Measurements from ENCODE around the gene ZNF581. TPM values are rescaled to one million over a fixed set of nuclear protein-coding genes. Genes with fewer than 3 reads are reported as not detected.

Gene ZNF581
- total RNA-seq, 1 donor from 2014 or later, result 15.5 TPM

- TF ChIP-seq POLR2AphosphoS5 (IDR thresholded peaks at IDR 0.05; ENCODE audit: insufficient read depth in 1 of 2, low read depth in 1 of 2), result peak in 1 of 2 donors; percentile 51
- TF ChIP-seq POLR2A (IDR thresholded peaks at IDR 0.05), result no peak
- intact Hi-C loops (cut with DNase I), result loop anchor here (10.0 kb wide), 1 partner anchor 196 kb away; the partner anchor contains the start of gene UBE2S
Observed at GRCh38 chr19:55601084-55601483, 42.4 kb upstream of the ZNF581 start.

DNA sequence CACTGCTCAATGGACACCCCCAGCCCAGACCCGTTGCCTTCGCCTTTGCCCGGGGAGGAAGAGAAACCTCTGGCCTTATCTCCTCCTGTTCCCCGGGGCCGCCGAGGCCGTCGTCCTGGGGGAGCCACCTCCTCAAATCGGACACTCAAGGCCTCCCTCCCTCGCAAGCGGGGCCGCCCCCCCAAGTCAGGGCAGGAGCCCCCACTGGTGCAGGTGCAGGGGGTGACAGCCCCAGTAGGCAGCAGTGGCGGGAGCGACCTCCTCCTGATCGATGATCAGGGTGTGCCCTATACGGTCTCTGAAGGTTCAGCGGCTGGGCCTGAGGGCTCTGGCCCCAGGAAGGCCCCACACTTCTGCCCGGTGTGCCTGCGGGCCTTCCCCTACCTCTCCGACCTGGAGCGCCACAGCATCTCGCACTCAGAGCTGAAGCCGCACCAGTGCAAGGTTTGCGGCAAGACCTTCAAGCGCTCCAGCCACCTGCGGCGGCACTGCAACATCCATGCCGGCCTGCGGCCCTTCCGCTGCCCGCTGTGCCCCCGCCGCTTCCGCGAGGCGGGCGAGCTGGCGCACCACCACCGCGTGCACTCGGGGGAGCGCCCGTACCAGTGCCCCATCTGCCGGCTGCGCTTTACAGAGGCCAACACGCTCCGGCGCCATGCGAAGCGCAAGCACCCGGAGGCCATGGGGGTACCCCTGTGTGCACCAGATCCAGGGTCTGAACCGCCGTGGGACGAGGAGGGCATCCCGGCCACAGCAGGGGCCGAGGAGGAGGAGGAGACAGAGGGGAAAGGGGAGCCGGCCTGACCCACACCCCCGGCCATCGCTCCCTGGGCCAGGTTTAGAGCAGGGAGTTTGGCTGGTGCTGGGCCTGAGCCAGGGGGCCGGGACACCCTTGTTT lies 41.1 kb upstream of the ZNF581 start:
- peaks cover 0 to 1% of the 10 kb centered on the region in 2 donors for H3K36me3 ChIP-seq

More at GRCh38 chr19:55601084-55601483, 42.4 kb upstream of the ZNF581 start:
- peaks cover 0 to 3% of the 10 kb centered on the region in 2 donors for H3K36me3 ChIP-seq
- DNase-seq (ENCODE audit: extremely low spot score in 2 of 2), result no peak
- peak overlapping the region; percentile 95 for H3K27ac ChIP-seq
- H3K4me1 ChIP-seq, result peaks cover 24% of the 10 kb centered on the region
- no peaks in the 10 kb centered on the region for H3K9me3 ChIP-seq
- no peaks in the 10 kb centered on the region for H3K27me3 ChIP-seq
- peak overlapping the region; percentile 60 to 72 for H3K4me3 ChIP-seq

DNA sequence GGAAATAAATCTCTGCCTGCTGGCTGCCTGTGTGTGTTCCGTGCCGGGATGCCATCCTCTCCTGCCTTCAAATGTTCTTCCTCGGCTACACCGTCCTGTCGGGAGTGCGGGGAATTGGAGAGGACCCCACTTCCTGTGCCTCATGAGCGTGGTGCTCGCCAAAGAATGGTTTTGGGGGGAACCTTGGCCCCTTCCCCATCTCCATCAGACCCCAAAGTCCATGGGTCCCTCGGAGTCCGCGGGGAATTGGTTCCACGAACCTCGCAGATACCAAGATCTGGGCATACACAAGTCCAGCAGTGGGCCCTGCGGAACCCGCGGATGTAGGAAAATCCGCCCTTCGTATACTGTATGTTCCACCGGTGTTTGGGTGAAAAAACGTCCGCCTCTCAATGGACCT lies 40.3 kb upstream of the ZNF581 start:
- no peak for TF ChIP-seq CTCF (IDR thresholded peaks at IDR 0.05)
- TF ChIP-seq POLR2AphosphoS5 (IDR thresholded peaks at IDR 0.05; ENCODE audit: insufficient read depth in 1 of 2, low read depth in 1 of 2), result no peak
- no peak for TF ChIP-seq POLR2A (IDR thresholded peaks at IDR 0.05)
- H3K4me3 ChIP-seq, result no peak overlapping the region
- no peaks in the 10 kb centered on the region for H3K27me3 ChIP-seq
- DNase-seq (ENCODE audit: extremely low spot score in 2 of 2), result no peak
- H3K27ac ChIP-seq, result no peak overlapping the region
- intact Hi-C loops (cut with DNase I), result loop anchor here (10.0 kb wide), 1 partner anchor 198 kb away; the partner anchor contains the start of gene UBE2S
- H3K9me3 ChIP-seq, result no peaks in the 10 kb centered on the region
- H3K4me1 ChIP-seq, result peaks cover 42% of the 10 kb centered on the region
- no peaks in the 10 kb centered on the region for H3K36me3 ChIP-seq

More for the DNA sequence above, 41.1 kb upstream of the ZNF581 start:
- Histone ChIP-seq H3K4me3 (no peak overlapping the region), H3K27ac (no peak overlapping the region), H3K27me3 (no peaks in the 10 kb centered on the region), H3K9me3 (no peaks in the 10 kb centered on the region), H3K4me1 (peaks cover 37% of the 10 kb centered on the region)
- intact Hi-C loops (cut with DNase I), result loop anchor here (10.0 kb wide), 1 partner anchor 198 kb away; the partner anchor contains the start of gene UBE2S
- TF ChIP-seq POLR2AphosphoS5 (IDR thresholded peaks at IDR 0.05; ENCODE audit: insufficient read depth in 1 of 2, low read depth in 1 of 2) (no peak), POLR2A (IDR thresholded peaks at IDR 0.05) (no peak), CTCF (IDR thresholded peaks at IDR 0.05) (no peak)
- DNase-seq (ENCODE audit: extremely low spot score in 2 of 2), result no peak

DNA sequence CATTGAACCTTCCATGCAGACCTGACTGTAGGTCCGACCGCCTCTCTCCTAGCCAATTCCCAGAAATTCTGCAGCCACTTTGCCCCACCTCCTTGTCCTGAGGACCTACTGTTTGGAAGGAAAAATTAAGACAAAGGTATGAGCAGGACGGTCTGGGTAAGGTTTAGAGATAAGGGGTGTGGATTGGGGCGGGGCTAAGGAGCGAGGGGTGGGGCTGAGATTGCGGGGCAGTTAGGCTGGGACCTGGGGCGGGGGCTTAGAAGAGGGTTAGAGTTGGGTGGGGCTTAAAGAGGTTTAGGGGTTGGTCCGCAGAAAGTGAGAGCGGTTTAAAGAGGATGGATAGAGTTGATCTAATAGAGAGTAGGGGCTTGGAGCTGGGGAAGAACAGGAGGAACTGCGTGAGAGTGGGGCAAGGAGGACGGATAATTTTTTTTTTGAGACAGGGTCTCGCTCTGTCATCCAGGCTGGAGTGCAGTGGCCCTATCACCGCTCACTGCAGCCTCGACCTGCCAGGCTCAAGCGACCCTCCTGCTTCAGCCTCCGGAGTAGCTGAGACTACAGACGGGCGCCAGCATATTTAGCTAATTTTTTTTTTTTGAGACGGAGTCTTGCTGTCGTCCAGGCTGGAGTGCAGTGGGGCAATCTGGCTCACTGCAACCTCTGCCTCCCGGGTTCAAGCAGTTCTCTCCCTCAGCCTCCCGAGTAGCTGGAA lies 39.7 kb upstream of the ZNF581 start:
- intact Hi-C loops (cut with DNase I), result loop anchor here (10.0 kb wide), 1 partner anchor 199 kb away; the partner anchor contains the start of gene UBE2S
- DNase-seq (ENCODE audit: extremely low spot score in 2 of 2), result no peak
- peak overlapping the region in 1 of 2 donors; percentile 70 for H3K4me3 ChIP-seq
- peak overlapping the region; percentile 91 for H3K27ac ChIP-seq
- TF ChIP-seq POLR2A (IDR thresholded peaks at IDR 0.05) (no peak), POLR2AphosphoS5 (IDR thresholded peaks at IDR 0.05; ENCODE audit: insufficient read depth in 1 of 2, low read depth in 1 of 2) (no peak), CTCF (IDR thresholded peaks at IDR 0.05) (no peak)
- H3K27me3 ChIP-seq, result no peaks in the 10 kb centered on the region
- H3K4me1 ChIP-seq, result peaks cover 42% of the 10 kb centered on the region
- no peaks in the 10 kb centered on the region for H3K9me3 ChIP-seq
- H3K36me3 ChIP-seq, result no peaks in the 10 kb centered on the region

GRCh38 chr19:55605207-55605636 lies 38.2 kb upstream of the ZNF581 start:
- peak in 1 of 2 donors; percentile 96 for DNase-seq (ENCODE audit: extremely low spot score in 2 of 2)
- Histone ChIP-seq H3K9me3 (no peaks in the 10 kb centered on the region), H3K4me1 (peaks cover 42% of the 10 kb centered on the region), H3K4me3 (peak overlapping the region; percentile 70 to 90), H3K27me3 (no peaks in the 10 kb centered on the region), H3K27ac (peak overlapping the region; percentile 91), H3K36me3 (no peaks in the 10 kb centered on the region)
- TF ChIP-seq POLR2A (IDR thresholded peaks at IDR 0.05), result peak in 1 of 2 donors; percentile 7
- no peak for TF ChIP-seq CTCF (IDR thresholded peaks at IDR 0.05)
- peak; percentile 71 to 76 for TF ChIP-seq POLR2AphosphoS5 (IDR thresholded peaks at IDR 0.05; ENCODE audit: insufficient read depth in 1 of 2, low read depth in 1 of 2)
- intact Hi-C loops (cut with DNase I), result loop anchor here (10.0 kb wide), 1 partner anchor 200 kb away; the partner anchor contains the start of gene UBE2S
